RWPE2 (cell line): ENCODE data around the gene SLC16A4.

Experiments used
- ATAC-seq: fragments of 200-7000 bp; cut with Tn5 transposase; 3 replicates; pipeline ENCODE4 v1.9.1; 2021; ENCODE audit warnings: low read depth
- DNase-seq: peaks from one replicate; pipeline ENCODE4 v3.0.0-alpha.2; 2020; ENCODE audit warnings: low spot score
- H3K27ac ChIP-seq: fragments of 450-650 bp; 2 replicates; pipeline ENCODE4 v1.5.1; 2017; ENCODE audit warnings: mild to moderate bottlenecking; ENCODE audit not compliant: poor library complexity, severe bottlenecking
- H3K27me3 ChIP-seq: fragments of 250-450 bp; sonication (Bioruptor Pico); 2 replicates; pipeline ENCODE4 v1.5.1; 2021; ENCODE audit warnings: mild to moderate bottlenecking, moderate library complexity; ENCODE audit not compliant: insufficient read depth, poor library complexity, severe bottlenecking
- H3K36me3 ChIP-seq: fragments of 250-450 bp; sonication (Bioruptor Pico); 2 replicates; pipeline ENCODE4 v1.5.1; 2020; ENCODE audit warnings: low read depth, mild to moderate bottlenecking, moderate library complexity
- H3K4me1 ChIP-seq: fragments of 250-450 bp; sonication (Bioruptor Pico); 2 replicates; pipeline ENCODE4 v1.5.1; 2021; ENCODE audit warnings: mild to moderate bottlenecking, moderate library complexity; ENCODE audit not compliant: insufficient read depth, poor library complexity, severe bottlenecking
- H3K4me3 ChIP-seq: fragments of 250-450 bp; sonication (Bioruptor Pico); 2 replicates; pipeline ENCODE4 v1.5.1; 2021; ENCODE audit warnings: mild to moderate bottlenecking, moderate library complexity; ENCODE audit not compliant: severe bottlenecking
- H3K9me3 ChIP-seq: fragments of 250-450 bp; sonication (Bioruptor Pico); 2 replicates; pipeline ENCODE4 v1.5.1; 2021; ENCODE audit warnings: mild to moderate bottlenecking, moderate library complexity; ENCODE audit not compliant: severe bottlenecking
- TF ChIP-seq, protein P1 (sequence below): fragments of 450-650 bp; IDR thresholded peaks from one replicate; pipeline ENCODE4 v1.5.1; 2017; ENCODE audit warnings: mild to moderate bottlenecking, moderate library complexity; ENCODE audit not compliant: poor library complexity, severe bottlenecking

The SLC16A4 gene

DNA sequence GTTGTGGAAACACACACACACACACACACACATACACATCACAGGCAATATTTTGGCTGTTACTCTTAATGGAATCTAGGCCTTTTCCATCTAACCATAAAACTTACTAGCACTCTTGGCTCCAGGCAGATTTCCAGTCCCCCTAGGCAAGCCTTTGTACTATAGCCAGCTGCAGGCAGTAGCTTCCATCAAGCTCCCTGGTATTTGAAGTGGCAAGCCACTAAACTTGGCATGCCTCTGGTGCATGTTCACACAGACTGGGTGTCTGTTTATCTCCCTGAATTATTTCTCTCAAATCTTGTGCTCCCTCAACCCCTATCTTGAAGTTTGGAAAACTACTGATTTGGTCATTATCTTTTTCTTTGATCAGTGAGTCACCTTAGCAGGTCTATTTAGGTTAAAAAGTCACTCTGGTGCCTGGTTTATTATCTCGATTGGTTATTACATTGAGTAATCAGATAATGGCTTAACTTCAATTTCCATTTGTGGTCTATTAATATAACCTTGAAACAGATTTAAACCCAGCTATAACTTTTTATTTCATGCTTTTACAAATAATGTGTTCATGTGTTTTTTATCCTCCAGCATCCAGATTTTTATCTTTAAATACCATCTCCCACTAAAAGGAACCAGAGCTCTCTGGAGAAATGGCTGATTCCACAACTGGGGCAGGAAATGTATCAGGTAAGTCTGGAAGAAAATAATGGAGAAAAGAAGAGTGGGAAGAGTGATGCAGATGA lies 54.4 kb downstream of the SLC16A4 start:
- TF ChIP-seq, protein P1, sequence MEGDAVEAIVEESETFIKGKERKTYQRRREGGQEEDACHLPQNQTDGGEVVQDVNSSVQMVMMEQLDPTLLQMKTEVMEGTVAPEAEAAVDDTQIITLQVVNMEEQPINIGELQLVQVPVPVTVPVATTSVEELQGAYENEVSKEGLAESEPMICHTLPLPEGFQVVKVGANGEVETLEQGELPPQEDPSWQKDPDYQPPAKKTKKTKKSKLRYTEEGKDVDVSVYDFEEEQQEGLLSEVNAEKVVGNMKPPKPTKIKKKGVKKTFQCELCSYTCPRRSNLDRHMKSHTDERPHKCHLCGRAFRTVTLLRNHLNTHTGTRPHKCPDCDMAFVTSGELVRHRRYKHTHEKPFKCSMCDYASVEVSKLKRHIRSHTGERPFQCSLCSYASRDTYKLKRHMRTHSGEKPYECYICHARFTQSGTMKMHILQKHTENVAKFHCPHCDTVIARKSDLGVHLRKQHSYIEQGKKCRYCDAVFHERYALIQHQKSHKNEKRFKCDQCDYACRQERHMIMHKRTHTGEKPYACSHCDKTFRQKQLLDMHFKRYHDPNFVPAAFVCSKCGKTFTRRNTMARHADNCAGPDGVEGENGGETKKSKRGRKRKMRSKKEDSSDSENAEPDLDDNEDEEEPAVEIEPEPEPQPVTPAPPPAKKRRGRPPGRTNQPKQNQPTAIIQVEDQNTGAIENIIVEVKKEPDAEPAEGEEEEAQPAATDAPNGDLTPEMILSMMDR, result no peak
- Histone ChIP-seq H3K27me3 (no peaks in the 10 kb centered on the region), H3K9me3 (no peaks in the 10 kb centered on the region), H3K36me3 (peaks cover 14% of the 10 kb centered on the region), H3K4me3 (no peak overlapping the region), H3K27ac (peak overlapping the region; percentile 84), H3K4me1 (peaks cover 18% of the 10 kb centered on the region)
- no peak for ATAC-seq
- DNase-seq, result no peak

GRCh38 chr1:110335265-110335664 lies 55.6 kb downstream of the SLC16A4 start:
- Histone ChIP-seq H3K9me3 (no peaks in the 10 kb centered on the region), H3K27ac (no peak overlapping the region), H3K27me3 (no peaks in the 10 kb centered on the region), H3K36me3 (peaks cover 2% of the 10 kb centered on the region), H3K4me3 (no peak overlapping the region), H3K4me1 (peaks cover 11% of the 10 kb centered on the region)
- TF ChIP-seq, protein P1, result no peak
- DNase-seq (no peak), ATAC-seq (no peak)

GRCh38 chr1:110328700-110329099 lies 62.1 kb downstream of the SLC16A4 start:
- Histone ChIP-seq H3K36me3 (no peaks in the 10 kb centered on the region), H3K9me3 (no peaks in the 10 kb centered on the region), H3K4me3 (no peak overlapping the region), H3K27me3 (no peaks in the 10 kb centered on the region), H3K4me1 (no peaks in the 10 kb centered on the region), H3K27ac (no peak overlapping the region)
- TF ChIP-seq, protein P1, result no peak
- ATAC-seq (no peak), DNase-seq (no peak)

DNA sequence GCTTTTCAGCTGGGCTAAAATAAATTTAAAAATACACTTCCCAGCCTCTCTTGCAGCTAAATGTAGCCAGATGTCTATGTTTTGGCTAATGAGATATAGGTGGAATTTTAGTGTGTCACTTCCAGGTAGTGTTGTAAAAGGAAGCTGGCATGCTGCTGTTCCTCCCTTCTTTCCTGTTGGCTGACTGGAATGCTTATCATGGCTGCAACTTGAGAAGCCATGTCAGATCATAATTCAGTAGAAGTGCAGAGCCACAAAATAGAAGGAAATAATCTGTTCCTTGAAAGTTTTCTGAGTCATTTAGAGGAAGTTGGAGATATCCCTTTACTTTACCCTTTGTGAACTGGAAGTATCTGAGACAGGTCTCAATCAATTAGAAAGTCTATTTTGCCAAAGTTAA lies 62.6 kb downstream of the SLC16A4 start:
- Histone ChIP-seq H3K36me3 (no peaks in the 10 kb centered on the region), H3K9me3 (no peaks in the 10 kb centered on the region), H3K27me3 (no peaks in the 10 kb centered on the region), H3K27ac (no peak overlapping the region), H3K4me3 (no peak overlapping the region), H3K4me1 (no peaks in the 10 kb centered on the region)
- ATAC-seq, result peak; percentile 41; the same call in 2 of the 3 replicates
- no peak for DNase-seq
- TF ChIP-seq, protein P1, result no peak

GRCh38 chr1:110326826-110327225 lies 64.0 kb downstream of the SLC16A4 start:
- ATAC-seq, result no peak
- no peak overlapping the region for H3K4me3 ChIP-seq
- H3K27me3 ChIP-seq, result no peaks in the 10 kb centered on the region
- no peaks in the 10 kb centered on the region for H3K4me1 ChIP-seq
- TF ChIP-seq, protein P1, result no peak
- no peaks in the 10 kb centered on the region for H3K36me3 ChIP-seq
- H3K27ac ChIP-seq, result no peak overlapping the region
- H3K9me3 ChIP-seq, result no peaks in the 10 kb centered on the region
- no peak for DNase-seq
